GM23338 (cell line): ENCODE data around the gene C1orf210. TPM values are rescaled to one million over a fixed set of nuclear protein-coding genes. Genes with fewer than 3 reads are reported as not detected.

Experiments used
- ATAC-seq: fragments of 200-7000 bp; cut with Tn5 transposase; 3 replicates; pipeline ENCODE4 v1.9.1; 2020
- DNase-seq: peaks from one replicate; pipeline ENCODE4 v3.0.0-alpha.2; 2015; ENCODE audit warnings: low spot score
- H2AFZ ChIP-seq: fragments of 200-600 bp; sonication (generic); 2 replicates; pipeline ENCODE4 v1.8.0; 2016; ENCODE audit warnings: antibody characterized with exemption, mild to moderate bottlenecking, moderate library complexity
- H3F3A ChIP-seq: fragments of 200-600 bp; sonication (generic); replicated peaks from 2 replicates; pipeline ENCODE4 v1.8.0; 2017; ENCODE audit warnings: antibody characterized with exemption, mixed run types, low read depth
- H3K27ac ChIP-seq: fragments of 200-600 bp; sonication (generic); 2 replicates; pipeline ENCODE4 v1.6.1; 2016; ENCODE audit warnings: low read depth
- H3K27me3 ChIP-seq: fragments of 200-600 bp; sonication (generic); 2 replicates; pipeline ENCODE4 v1.8.0; 2016; ENCODE audit warnings: mild to moderate bottlenecking, mixed run types, moderate library complexity; ENCODE audit not compliant: insufficient read depth
- H3K36me3 ChIP-seq: fragments of 200-600 bp; sonication (generic); 2 replicates; pipeline ENCODE4 v1.8.0; 2016; ENCODE audit warnings: mild to moderate bottlenecking; ENCODE audit not compliant: insufficient read depth
- H3K4me1 ChIP-seq: fragments of 200-600 bp; sonication (generic); 2 replicates; pipeline ENCODE4 v1.8.0; 2016; ENCODE audit warnings: mild to moderate bottlenecking, moderate library complexity; ENCODE audit not compliant: insufficient read depth
- H3K4me2 ChIP-seq: fragments of 200-600 bp; sonication (generic); 2 replicates; pipeline ENCODE4 v1.7.1; 2017; ENCODE audit warnings: mixed run types
- H3K4me3 ChIP-seq: fragments of 200-600 bp; sonication (generic); 2 replicates; pipeline ENCODE4 v1.6.1; 2016; ENCODE audit warnings: mixed run types
- H3K79me2 ChIP-seq: fragments of 200-600 bp; sonication (generic); replicated peaks from 2 replicates; pipeline ENCODE4 v1.8.0; 2017; ENCODE audit warnings: mild to moderate bottlenecking; ENCODE audit not compliant: insufficient read depth
- H3K9me2 ChIP-seq: fragments of 200-600 bp; sonication (generic); 2 replicates; pipeline ENCODE4 v1.8.0; 2017; ENCODE audit not compliant: insufficient read depth
- H4K20me1 ChIP-seq: fragments of 200-600 bp; sonication (generic); replicated peaks from 2 replicates; pipeline ENCODE4 v1.8.0; 2017; ENCODE audit warnings: mild to moderate bottlenecking; ENCODE audit not compliant: insufficient read depth
- H3K27ac Mint-ChIP-seq: 2 replicates; pipeline ENCODE4 v1.8.0; 2020; ENCODE audit warnings: inconsistent platforms, mild to moderate bottlenecking, moderate library complexity, mixed read lengths
- H3K27me3 Mint-ChIP-seq: 3 replicates; pipeline ENCODE4 v1.8.0; 2022; ENCODE audit warnings: low read depth, mild to moderate bottlenecking, moderate library complexity, mixed read lengths, inconsistent platforms; ENCODE audit not compliant: insufficient read depth, poor library complexity
- H3K36me3 Mint-ChIP-seq: 3 replicates; pipeline ENCODE4 v1.8.0; 2021; ENCODE audit warnings: low read depth, mild to moderate bottlenecking, inconsistent platforms, moderate library complexity, mixed read lengths
- H3K4me1 Mint-ChIP-seq: 3 replicates; pipeline ENCODE4 v1.8.0; 2020; ENCODE audit warnings: mild to moderate bottlenecking, inconsistent platforms, mixed read lengths
- H3K4me3 Mint-ChIP-seq: 3 replicates; pipeline ENCODE4 v1.8.0; 2021; ENCODE audit warnings: moderate library complexity, mild to moderate bottlenecking, inconsistent platforms, mixed read lengths
- H3K9me3 Mint-ChIP-seq: 3 replicates; pipeline ENCODE4 v1.8.0; 2020; ENCODE audit warnings: moderate library complexity, mild to moderate bottlenecking, inconsistent platforms, mixed read lengths
- CREB1 ChIP-seq: fragments of 250-450 bp; sonication (Bioruptor Pico); IDR thresholded peaks from 2 replicates; pipeline ENCODE4 v1.5.0; 2020; ENCODE audit warnings: low read depth, mild to moderate bottlenecking, moderate library complexity
- CTCF ChIP-seq, 2 experiments: fragments of 200-600 bp in 1 of 2; sonication (generic) in 1 of 2; conservative IDR thresholded peaks; 2 replicates each; pipeline versions ENCODE4 v1.5.1 to v1.6.1; 2016 to 2017; ENCODE audit warnings: antibody characterized with exemption in 2 of 2, low read depth in 2 of 2, mild to moderate bottlenecking in 2 of 2, moderate library complexity in 1 of 2
- ETS1 ChIP-seq: IDR thresholded peaks from 2 replicates; pipeline ENCODE4 v1.6.1; 2016; ENCODE audit warnings: antibody characterized with exemption
- EZH2 ChIP-seq: fragments of 200-600 bp; sonication (generic); IDR thresholded peaks from one replicate; pipeline ENCODE4 v1.8.0; 2017; ENCODE audit warnings: antibody characterized with exemption, mild to moderate bottlenecking, low read depth; ENCODE audit not compliant: unreplicated experiment
- EZH2phosphoT487 ChIP-seq: fragments of 200-600 bp; sonication (generic); IDR thresholded peaks from one replicate; pipeline ENCODE4 v1.8.1; 2018; ENCODE audit warnings: antibody characterized with exemption; ENCODE audit not compliant: unreplicated experiment
- JUNB ChIP-seq: IDR thresholded peaks from one replicate; pipeline ENCODE4 v1.6.1; 2016; ENCODE audit warnings: antibody characterized with exemption; ENCODE audit not compliant: unreplicated experiment
- NANOG ChIP-seq: IDR thresholded peaks from 2 replicates; pipeline ENCODE4 v1.6.1; 2016; ENCODE audit warnings: antibody characterized with exemption, borderline replicate concordance
- POLR2AphosphoS5 ChIP-seq: IDR thresholded peaks from 2 replicates; pipeline ENCODE4 v1.6.1; 2016; ENCODE audit warnings: antibody characterized with exemption, low read depth
- STAT1 ChIP-seq: IDR thresholded peaks from one replicate; pipeline ENCODE4 v1.6.1; 2016; ENCODE audit warnings: antibody characterized with exemption; ENCODE audit not compliant: unreplicated experiment
- ZNF114 ChIP-seq: fragments of 250-450 bp; sonication (Bioruptor Pico); IDR thresholded peaks from 2 replicates; pipeline ENCODE4 v1.5.0; 2020; ENCODE audit warnings: mild to moderate bottlenecking, moderate library complexity
- ZNF331 ChIP-seq: fragments of 250-450 bp; sonication (Bioruptor Pico); IDR thresholded peaks from 2 replicates; pipeline ENCODE4 v1.5.0; 2020; ENCODE audit warnings: low read depth, mild to moderate bottlenecking, moderate library complexity
- polyA plus RNA-seq: library from polyadenylated mRNA; unstranded; fragments of >200 nt; fragmentation: Nextera tagmentation; extraction: Ambion mirVana; gene quantifications from 2 replicates; pipeline ENCODE4 v1.2.1, GENCODE V29; 2016
- total RNA-seq: library from RNA; depleted of rRNA; stranded (reverse); fragments of >200 nt; shearing (Covaris generic); gene quantifications from 2 replicates; pipeline ENCODE4 v1.2.3, GENCODE V29; 2014
- TF ChIP-seq, protein P1 (sequence below): IDR thresholded peaks from one replicate; pipeline ENCODE4 v1.6.1; 2018; ENCODE audit warnings: antibody characterized with exemption; ENCODE audit not compliant: unreplicated experiment
- TF ChIP-seq, protein P2 (sequence below): fragments of 250-450 bp; sonication (Bioruptor Pico); IDR thresholded peaks from 2 replicates; pipeline ENCODE4 v1.5.0; 2020; ENCODE audit warnings: mild to moderate bottlenecking, moderate library complexity

C1orf210 gene
- total and polyA plus RNA-seq, 2 experiments from 2014 or later, result 10.3 to 17.1 TPM

DNA sequence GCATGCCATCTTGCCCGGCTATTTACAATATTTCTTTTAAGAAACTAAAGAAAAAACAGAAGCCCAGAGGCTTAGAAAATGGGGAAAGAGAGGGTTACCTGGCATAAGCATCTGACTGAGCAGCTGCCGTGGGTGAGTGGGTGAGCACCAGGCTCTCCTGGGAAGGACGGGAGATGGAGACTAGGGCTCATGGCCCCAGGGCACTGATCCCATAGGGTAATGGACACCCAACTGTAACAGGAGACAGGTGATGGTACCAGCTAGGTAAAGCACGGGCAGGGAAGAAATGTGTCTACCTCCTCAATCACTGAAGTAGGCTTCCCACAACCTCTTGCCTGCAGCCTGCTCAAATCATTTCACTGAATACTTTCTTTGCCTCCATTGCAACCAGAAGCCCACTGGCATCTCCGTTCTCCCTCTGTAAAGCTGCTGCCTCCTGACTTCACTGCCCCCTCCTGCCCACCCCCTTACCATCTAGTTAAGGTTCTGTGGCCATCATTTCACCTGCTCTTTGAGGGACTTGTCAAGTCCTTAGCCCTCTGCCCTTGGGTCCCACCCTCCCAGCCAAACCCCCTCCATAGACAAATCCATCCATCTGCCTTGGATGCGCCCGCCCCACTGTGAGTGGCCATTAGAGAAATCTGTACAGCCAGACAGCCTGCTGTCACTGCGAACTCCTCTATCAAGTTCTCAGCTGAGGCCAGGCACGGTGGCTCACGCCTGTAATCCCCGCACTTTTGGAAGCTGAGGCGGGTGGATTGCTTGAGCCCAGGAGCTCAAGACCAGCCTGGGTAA lies 9.4 kb downstream of the C1orf210 start:
- H3K36me3 Mint-ChIP-seq, result peaks cover 36% of the 10 kb centered on the region
- H3K36me3 ChIP-seq, result no peaks in the 10 kb centered on the region
- H3F3A ChIP-seq, result no peaks in the 10 kb centered on the region
- H4K20me1 ChIP-seq, result no peaks in the 10 kb centered on the region
- H3K9me3 Mint-ChIP-seq, result no peaks in the 10 kb centered on the region; the same call in 2 of the 3 replicates
- H3K27ac Mint-ChIP-seq, result no peak overlapping the region
- no peak overlapping the region for H3K4me3 ChIP-seq
- H3K27ac ChIP-seq, result no peak overlapping the region
- peaks cover 8% of the 10 kb centered on the region for H3K4me1 ChIP-seq
- ATAC-seq (no peak), DNase-seq (no peak)
- TF ChIP-seq ZNF331 (CRISPR knock-in tag) (no peak), EZH2 (no peak), NANOG (no peak), POLR2AphosphoS5 (no peak), EZH2phosphoT487 (no peak), CREB1 (CRISPR knock-in tag) (no peak), CTCF (conservative IDR thresholded peaks at IDR 0.05; ENCODE audit: low read depth in 2 of 2) (no peak), STAT1 (no peak), JUNB (no peak), ETS1 (no peak), ZNF114 (CRISPR knock-in tag) (no peak)
- TF ChIP-seq, protein P1, sequence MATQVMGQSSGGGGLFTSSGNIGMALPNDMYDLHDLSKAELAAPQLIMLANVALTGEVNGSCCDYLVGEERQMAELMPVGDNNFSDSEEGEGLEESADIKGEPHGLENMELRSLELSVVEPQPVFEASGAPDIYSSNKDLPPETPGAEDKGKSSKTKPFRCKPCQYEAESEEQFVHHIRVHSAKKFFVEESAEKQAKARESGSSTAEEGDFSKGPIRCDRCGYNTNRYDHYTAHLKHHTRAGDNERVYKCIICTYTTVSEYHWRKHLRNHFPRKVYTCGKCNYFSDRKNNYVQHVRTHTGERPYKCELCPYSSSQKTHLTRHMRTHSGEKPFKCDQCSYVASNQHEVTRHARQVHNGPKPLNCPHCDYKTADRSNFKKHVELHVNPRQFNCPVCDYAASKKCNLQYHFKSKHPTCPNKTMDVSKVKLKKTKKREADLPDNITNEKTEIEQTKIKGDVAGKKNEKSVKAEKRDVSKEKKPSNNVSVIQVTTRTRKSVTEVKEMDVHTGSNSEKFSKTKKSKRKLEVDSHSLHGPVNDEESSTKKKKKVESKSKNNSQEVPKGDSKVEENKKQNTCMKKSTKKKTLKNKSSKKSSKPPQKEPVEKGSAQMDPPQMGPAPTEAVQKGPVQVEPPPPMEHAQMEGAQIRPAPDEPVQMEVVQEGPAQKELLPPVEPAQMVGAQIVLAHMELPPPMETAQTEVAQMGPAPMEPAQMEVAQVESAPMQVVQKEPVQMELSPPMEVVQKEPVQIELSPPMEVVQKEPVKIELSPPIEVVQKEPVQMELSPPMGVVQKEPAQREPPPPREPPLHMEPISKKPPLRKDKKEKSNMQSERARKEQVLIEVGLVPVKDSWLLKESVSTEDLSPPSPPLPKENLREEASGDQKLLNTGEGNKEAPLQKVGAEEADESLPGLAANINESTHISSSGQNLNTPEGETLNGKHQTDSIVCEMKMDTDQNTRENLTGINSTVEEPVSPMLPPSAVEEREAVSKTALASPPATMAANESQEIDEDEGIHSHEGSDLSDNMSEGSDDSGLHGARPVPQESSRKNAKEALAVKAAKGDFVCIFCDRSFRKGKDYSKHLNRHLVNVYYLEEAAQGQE, result no peak
- TF ChIP-seq, protein P2, sequence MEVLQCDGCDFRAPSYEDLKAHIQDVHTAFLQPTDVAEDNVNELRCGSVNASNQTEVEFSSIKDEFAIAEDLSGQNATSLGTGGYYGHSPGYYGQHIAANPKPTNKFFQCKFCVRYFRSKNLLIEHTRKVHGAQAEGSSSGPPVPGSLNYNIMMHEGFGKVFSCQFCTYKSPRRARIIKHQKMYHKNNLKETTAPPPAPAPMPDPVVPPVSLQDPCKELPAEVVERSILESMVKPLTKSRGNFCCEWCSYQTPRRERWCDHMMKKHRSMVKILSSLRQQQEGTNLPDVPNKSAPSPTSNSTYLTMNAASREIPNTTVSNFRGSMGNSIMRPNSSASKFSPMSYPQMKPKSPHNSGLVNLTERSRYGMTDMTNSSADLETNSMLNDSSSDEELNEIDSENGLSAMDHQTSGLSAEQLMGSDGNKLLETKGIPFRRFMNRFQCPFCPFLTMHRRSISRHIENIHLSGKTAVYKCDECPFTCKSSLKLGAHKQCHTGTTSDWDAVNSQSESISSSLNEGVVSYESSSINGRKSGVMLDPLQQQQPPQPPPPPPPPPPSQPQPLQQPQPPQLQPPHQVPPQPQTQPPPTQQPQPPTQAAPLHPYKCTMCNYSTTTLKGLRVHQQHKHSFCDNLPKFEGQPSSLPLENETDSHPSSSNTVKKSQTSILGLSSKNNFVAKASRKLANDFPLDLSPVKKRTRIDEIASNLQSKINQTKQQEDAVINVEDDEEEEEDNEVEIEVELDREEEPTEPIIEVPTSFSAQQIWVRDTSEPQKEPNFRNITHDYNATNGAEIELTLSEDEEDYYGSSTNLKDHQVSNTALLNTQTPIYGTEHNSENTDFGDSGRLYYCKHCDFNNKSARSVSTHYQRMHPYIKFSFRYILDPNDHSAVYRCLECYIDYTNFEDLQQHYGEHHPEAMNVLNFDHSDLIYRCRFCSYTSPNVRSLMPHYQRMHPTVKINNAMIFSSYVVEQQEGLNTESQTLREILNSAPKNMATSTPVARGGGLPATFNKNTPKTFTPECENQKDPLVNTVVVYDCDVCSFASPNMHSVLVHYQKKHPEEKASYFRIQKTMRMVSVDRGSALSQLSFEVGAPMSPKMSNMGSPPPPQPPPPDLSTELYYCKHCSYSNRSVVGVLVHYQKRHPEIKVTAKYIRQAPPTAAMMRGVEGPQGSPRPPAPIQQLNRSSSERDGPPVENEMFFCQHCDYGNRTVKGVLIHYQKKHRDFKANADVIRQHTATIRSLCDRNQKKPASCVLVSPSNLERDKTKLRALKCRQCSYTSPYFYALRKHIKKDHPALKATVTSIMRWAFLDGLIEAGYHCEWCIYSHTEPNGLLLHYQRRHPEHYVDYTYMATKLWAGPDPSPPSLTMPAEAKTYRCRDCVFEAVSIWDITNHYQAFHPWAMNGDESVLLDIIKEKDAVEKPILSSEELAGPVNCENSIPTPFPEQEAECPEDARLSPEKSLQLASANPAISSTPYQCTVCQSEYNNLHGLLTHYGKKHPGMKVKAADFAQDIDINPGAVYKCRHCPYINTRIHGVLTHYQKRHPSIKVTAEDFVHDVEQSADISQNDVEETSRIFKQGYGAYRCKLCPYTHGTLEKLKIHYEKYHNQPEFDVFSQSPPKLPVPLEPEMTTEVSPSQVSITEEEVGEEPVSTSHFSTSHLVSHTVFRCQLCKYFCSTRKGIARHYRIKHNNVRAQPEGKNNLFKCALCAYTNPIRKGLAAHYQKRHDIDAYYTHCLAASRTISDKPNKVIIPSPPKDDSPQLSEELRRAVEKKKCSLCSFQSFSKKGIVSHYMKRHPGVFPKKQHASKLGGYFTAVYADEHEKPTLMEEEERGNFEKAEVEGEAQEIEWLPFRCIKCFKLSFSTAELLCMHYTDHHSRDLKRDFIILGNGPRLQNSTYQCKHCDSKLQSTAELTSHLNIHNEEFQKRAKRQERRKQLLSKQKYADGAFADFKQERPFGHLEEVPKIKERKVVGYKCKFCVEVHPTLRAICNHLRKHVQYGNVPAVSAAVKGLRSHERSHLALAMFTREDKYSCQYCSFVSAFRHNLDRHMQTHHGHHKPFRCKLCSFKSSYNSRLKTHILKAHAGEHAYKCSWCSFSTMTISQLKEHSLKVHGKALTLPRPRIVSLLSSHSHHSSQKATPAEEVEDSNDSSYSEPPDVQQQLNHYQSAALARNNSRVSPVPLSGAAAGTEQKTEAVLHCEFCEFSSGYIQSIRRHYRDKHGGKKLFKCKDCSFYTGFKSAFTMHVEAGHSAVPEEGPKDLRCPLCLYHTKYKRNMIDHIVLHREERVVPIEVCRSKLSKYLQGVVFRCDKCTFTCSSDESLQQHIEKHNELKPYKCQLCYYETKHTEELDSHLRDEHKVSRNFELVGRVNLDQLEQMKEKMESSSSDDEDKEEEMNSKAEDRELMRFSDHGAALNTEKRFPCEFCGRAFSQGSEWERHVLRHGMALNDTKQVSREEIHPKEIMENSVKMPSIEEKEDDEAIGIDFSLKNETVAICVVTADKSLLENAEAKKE (CRISPR knock-in tag), result no peak
- H3K9me2 ChIP-seq, result peaks cover 8% of the 10 kb centered on the region; the same call in 1 of the 2 replicates
- no peak overlapping the region for H3K4me2 ChIP-seq
- peaks cover 4% of the 10 kb centered on the region for H3K27me3 Mint-ChIP-seq
- H3K27me3 ChIP-seq, result no peaks in the 10 kb centered on the region
- H2AFZ ChIP-seq, result no peak overlapping the region
- H3K4me3 Mint-ChIP-seq, result no peak overlapping the region
- H3K4me1 Mint-ChIP-seq, result peaks cover 17% of the 10 kb centered on the region
- 0 out of 2 replicates have a peak, but pooled peaks cover 3% of the 10 kb centered on the region for H3K79me2 ChIP-seq
